ENCODE results near the gene MAPK6.
A peak's percentile ranks its signal among the peaks of the same experiment; 100 is the strongest.

Gene MAPK6

GRCh38 chr15:52068004-52068615 is 49.1 kb downstream of the MAPK6 start:
- Histone ChIP-seq H3K9ac (ENCODE audit: low read length) (no peak overlapping the region), H3K4me2 (ENCODE audit: low read length) (no peak overlapping the region)

DNA sequence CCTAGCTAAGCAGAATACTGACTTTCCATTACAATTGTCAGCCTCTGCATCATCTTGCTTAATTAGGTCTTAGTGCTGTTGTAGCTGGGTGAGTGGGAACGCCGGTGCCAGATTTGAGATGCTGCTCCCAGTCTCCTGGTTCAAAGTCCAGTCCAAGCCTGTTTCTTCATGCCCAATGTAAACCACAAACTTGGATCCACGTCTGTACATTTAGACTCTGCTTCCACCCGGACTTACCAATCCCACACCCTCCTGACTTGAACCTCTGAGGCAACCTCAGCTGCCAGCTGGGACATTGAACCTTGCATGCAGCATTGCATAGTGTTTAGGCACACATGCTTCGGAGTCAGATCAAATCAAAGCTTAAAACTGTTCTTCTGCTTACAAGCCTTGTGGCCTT is 50.5 kb downstream of the MAPK6 start:
- Histone ChIP-seq H3K18ac (ENCODE audit: low read length) (no peak overlapping the region), H2BK5ac (ENCODE audit: low read depth, low read length, poor library complexity) (no peak overlapping the region)
- WGBS (ENCODE audit: extremely low coverage, insufficient coverage, insufficient read length): no CpG with 5 or more reads among the region's 5 CpGs

More at GRCh38 chr15:52068004-52068615, 49.1 kb downstream of the MAPK6 start:
- peaks cover 0 to 7% of the 10 kb centered on the region in 2 experiments for H3K4me1 ChIP-seq (ENCODE audit: control insufficient read depth in 1 of 2, insufficient read depth in 2 of 2, low read length in 2 of 2)
- H2AK5ac ChIP-seq (ENCODE audit: low read length): no peak overlapping the region
- no peak overlapping the region for H4K91ac ChIP-seq (ENCODE audit: low read depth, low read length)
- no peaks in the 10 kb centered on the region for H3K27me3 ChIP-seq (ENCODE audit: insufficient read depth, low read length)
- no peak overlapping the region for H4K12ac ChIP-seq (ENCODE audit: low read depth, low read length)
- H3K9me3 ChIP-seq (ENCODE audit: insufficient read depth, low read depth, low read length): no peaks in the 10 kb centered on the region
- H3K4me3 ChIP-seq (ENCODE audit: low read depth, low read length): no peak overlapping the region
- H3K4ac ChIP-seq (ENCODE audit: low read depth, low read length): no peak overlapping the region
- DNase-seq: peak; percentile 48 to 73
- WGBS (ENCODE audit: extremely low coverage, insufficient coverage, insufficient read length): no CpG with 5 or more reads among the region's 2 CpGs
- no peaks in the 10 kb centered on the region for H3K79me1 ChIP-seq (ENCODE audit: low read length)
- no peak overlapping the region for H2BK120ac ChIP-seq (ENCODE audit: insufficient read depth, low read length, poor library complexity)
- no peak overlapping the region for H2BK12ac ChIP-seq (ENCODE audit: low read length)
- no peaks in the 10 kb centered on the region for H3K79me2 ChIP-seq (ENCODE audit: control insufficient read depth, insufficient read depth, low read length, poor library complexity)
- no peak overlapping the region for H2BK5ac ChIP-seq (ENCODE audit: low read depth, low read length, poor library complexity)
- H4K8ac ChIP-seq (ENCODE audit: low read depth, low read length): no peak overlapping the region
- no peak overlapping the region for H3K14ac ChIP-seq (ENCODE audit: low read length)
- no peak overlapping the region for H3K18ac ChIP-seq (ENCODE audit: low read length)
- H2AFZ ChIP-seq (ENCODE audit: insufficient read depth, low read length, poor library complexity): no peak overlapping the region
- no peak overlapping the region for H3K23ac ChIP-seq (ENCODE audit: low read length)
- no peak overlapping the region for H3K27ac ChIP-seq (ENCODE audit: low read depth, low read length)
- H3K36me3 ChIP-seq (ENCODE audit: control insufficient read depth in 1 of 2, insufficient read depth in 2 of 2, low read length in 2 of 2): peaks cover 0 to 6% of the 10 kb centered on the region in 2 experiments

DNA sequence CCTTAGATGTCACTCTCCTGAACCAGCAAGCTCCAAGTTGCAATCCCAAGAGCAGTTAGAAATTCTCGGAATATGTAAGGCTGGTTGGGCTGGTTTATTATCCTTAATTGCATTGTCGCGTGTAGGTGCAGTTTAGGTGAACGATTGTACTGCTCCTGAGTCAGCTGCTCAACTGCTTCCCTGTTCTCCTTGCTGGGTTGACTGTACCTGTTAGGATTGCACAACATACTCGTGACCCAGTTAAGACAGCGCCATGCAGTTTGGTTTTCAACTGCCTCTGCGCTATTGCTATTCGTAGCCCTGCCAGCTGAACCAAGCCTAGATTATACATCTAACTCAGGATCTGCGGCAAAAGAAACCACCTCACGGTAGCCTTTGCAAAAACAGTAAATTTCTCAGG is 52.6 kb downstream of the MAPK6 start:
- Histone ChIP-seq H3K23ac (ENCODE audit: low read length) (no peak overlapping the region), H2AFZ (ENCODE audit: insufficient read depth, low read length, poor library complexity) (no peak overlapping the region), H4K8ac (ENCODE audit: low read depth, low read length) (no peak overlapping the region), H4K12ac (ENCODE audit: low read depth, low read length) (no peak overlapping the region), H3K79me1 (ENCODE audit: low read length) (no peaks in the 10 kb centered on the region), H3K9ac (ENCODE audit: low read length) (no peak overlapping the region), H3K4me1 (ENCODE audit: control insufficient read depth in 1 of 2, insufficient read depth in 2 of 2, low read length in 2 of 2) (peaks cover 0 to 7% of the 10 kb centered on the region in 2 experiments), H3K4me2 (ENCODE audit: low read length) (no peak overlapping the region), H3K18ac (ENCODE audit: low read length) (no peak overlapping the region), H3K4me3 (ENCODE audit: low read depth, low read length) (no peak overlapping the region), H3K4ac (ENCODE audit: low read depth, low read length) (no peak overlapping the region), H3K27ac (ENCODE audit: low read depth, low read length) (no peak overlapping the region), H2AK5ac (ENCODE audit: low read length) (no peak overlapping the region), H3K27me3 (ENCODE audit: insufficient read depth, low read length) (no peaks in the 10 kb centered on the region), H4K91ac (ENCODE audit: low read depth, low read length) (no peak overlapping the region), H3K36me3 (ENCODE audit: control insufficient read depth in 1 of 2, insufficient read depth in 2 of 2, low read length in 2 of 2) (no peaks in the 10 kb centered on the region), H2BK120ac (ENCODE audit: insufficient read depth, low read length, poor library complexity) (no peak overlapping the region), H3K14ac (ENCODE audit: low read length) (no peak overlapping the region), H3K79me2 (ENCODE audit: control insufficient read depth, insufficient read depth, low read length, poor library complexity) (no peaks in the 10 kb centered on the region), H2BK12ac (ENCODE audit: low read length) (no peak overlapping the region), H2BK5ac (ENCODE audit: low read depth, low read length, poor library complexity) (no peak overlapping the region), H3K9me3 (ENCODE audit: insufficient read depth, low read depth, low read length) (no peaks in the 10 kb centered on the region)
- peak; percentile 94 to 97 for DNase-seq
- no CpG with 5 or more reads among the region's 10 CpGs for WGBS (ENCODE audit: extremely low coverage, insufficient coverage, insufficient read length)

More for the DNA sequence above, 50.5 kb downstream of the MAPK6 start:
- H4K12ac ChIP-seq (ENCODE audit: low read depth, low read length): no peak overlapping the region
- H3K23ac ChIP-seq (ENCODE audit: low read length): no peak overlapping the region
- no peak overlapping the region for H2AK5ac ChIP-seq (ENCODE audit: low read length)
- H4K8ac ChIP-seq (ENCODE audit: low read depth, low read length): no peak overlapping the region
- H4K91ac ChIP-seq (ENCODE audit: low read depth, low read length): no peak overlapping the region
- H3K4me3 ChIP-seq (ENCODE audit: low read depth, low read length): no peak overlapping the region
- peaks cover 0 to 7% of the 10 kb centered on the region in 2 experiments for H3K4me1 ChIP-seq (ENCODE audit: control insufficient read depth in 1 of 2, insufficient read depth in 2 of 2, low read length in 2 of 2)
- H3K79me1 ChIP-seq (ENCODE audit: low read length): no peaks in the 10 kb centered on the region
- no peak overlapping the region for H3K4me2 ChIP-seq (ENCODE audit: low read length)
- H2BK12ac ChIP-seq (ENCODE audit: low read length): no peak overlapping the region
- no peak overlapping the region for H3K27ac ChIP-seq (ENCODE audit: low read depth, low read length)
- H3K14ac ChIP-seq (ENCODE audit: low read length): no peak overlapping the region
- H3K9me3 ChIP-seq (ENCODE audit: insufficient read depth, low read depth, low read length): no peaks in the 10 kb centered on the region
- H3K4ac ChIP-seq (ENCODE audit: low read depth, low read length): no peak overlapping the region
- no peak overlapping the region for H3K9ac ChIP-seq (ENCODE audit: low read length)
- no peak for DNase-seq
- no peak overlapping the region for H2AFZ ChIP-seq (ENCODE audit: insufficient read depth, low read length, poor library complexity)
- H3K79me2 ChIP-seq (ENCODE audit: control insufficient read depth, insufficient read depth, low read length, poor library complexity): no peaks in the 10 kb centered on the region
- no peak overlapping the region for H2BK120ac ChIP-seq (ENCODE audit: insufficient read depth, low read length, poor library complexity)
- H3K36me3 ChIP-seq (ENCODE audit: control insufficient read depth in 1 of 2, insufficient read depth in 2 of 2, low read length in 2 of 2): peaks cover 0 to 2% of the 10 kb centered on the region in 2 experiments
- no peaks in the 10 kb centered on the region for H3K27me3 ChIP-seq (ENCODE audit: insufficient read depth, low read length)

DNA sequence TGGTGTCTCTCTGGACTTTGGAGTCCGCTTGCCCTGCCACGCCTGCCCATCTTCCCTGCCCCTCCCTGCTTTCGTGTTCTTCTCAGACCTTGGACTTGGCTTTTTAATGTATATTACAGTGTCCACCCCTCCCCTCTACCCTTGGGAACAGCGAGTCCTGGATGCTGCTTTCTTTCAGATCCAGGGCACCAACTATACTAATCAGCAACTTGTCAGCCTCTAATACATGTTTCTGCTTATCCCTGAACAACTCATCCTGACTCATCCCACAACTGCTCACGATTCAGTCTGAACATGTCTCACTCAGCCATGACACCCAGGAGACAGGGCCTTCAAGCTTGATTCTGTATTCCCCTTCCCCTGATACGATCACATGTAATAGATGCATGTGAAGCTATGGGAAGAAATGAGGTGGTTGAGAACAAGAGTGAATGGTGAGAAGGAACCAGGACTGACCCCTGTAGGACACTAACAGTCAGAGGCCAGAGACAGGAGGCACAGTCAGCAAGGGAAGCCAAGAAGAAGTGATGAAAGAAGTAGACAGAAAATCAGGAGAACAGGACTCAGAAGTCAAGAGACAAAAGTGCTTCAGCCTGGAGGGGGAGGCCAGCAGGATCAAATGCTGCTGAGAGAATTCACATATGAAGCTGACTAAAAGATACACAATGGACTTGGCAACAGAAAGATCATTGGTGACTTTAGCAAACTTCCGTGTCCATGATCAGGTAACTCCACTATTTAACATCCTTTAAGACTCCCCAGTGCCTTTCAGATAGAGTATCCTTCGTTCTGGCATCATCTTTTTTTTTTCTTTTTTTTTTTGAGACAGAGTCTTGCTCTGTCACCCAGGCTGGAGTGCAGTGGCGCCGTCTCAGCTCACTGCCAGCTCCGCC is 58.1 kb downstream of the MAPK6 start:
- peak; percentile 28 for DNase-seq
- Histone ChIP-seq H4K8ac (ENCODE audit: low read depth, low read length) (no peak overlapping the region), H3K4me3 (ENCODE audit: low read depth, low read length) (no peak overlapping the region), H3K4me1 (ENCODE audit: control insufficient read depth in 1 of 2, insufficient read depth in 2 of 2, low read length in 2 of 2) (no peaks in the 10 kb centered on the region), H4K12ac (ENCODE audit: low read depth, low read length) (no peak overlapping the region), H3K4ac (ENCODE audit: low read depth, low read length) (no peak overlapping the region), H3K79me1 (ENCODE audit: low read length) (no peaks in the 10 kb centered on the region), H3K9me3 (ENCODE audit: insufficient read depth, low read depth, low read length) (no peaks in the 10 kb centered on the region), H2BK12ac (ENCODE audit: low read length) (no peak overlapping the region), H3K36me3 (ENCODE audit: control insufficient read depth in 1 of 2, insufficient read depth in 2 of 2, low read length in 2 of 2) (no peaks in the 10 kb centered on the region), H3K23ac (ENCODE audit: low read length) (no peak overlapping the region), H2AK5ac (ENCODE audit: low read length) (no peak overlapping the region), H4K91ac (ENCODE audit: low read depth, low read length) (no peak overlapping the region), H3K9ac (ENCODE audit: low read length) (no peak overlapping the region), H3K79me2 (ENCODE audit: control insufficient read depth, insufficient read depth, low read length, poor library complexity) (no peaks in the 10 kb centered on the region), H3K18ac (ENCODE audit: low read length) (no peak overlapping the region), H2AFZ (ENCODE audit: insufficient read depth, low read length, poor library complexity) (no peak overlapping the region), H3K4me2 (ENCODE audit: low read length) (no peak overlapping the region), H2BK5ac (ENCODE audit: low read depth, low read length, poor library complexity) (no peak overlapping the region), H2BK120ac (ENCODE audit: insufficient read depth, low read length, poor library complexity) (no peak overlapping the region), H3K27ac (ENCODE audit: low read depth, low read length) (no peak overlapping the region), H3K27me3 (ENCODE audit: insufficient read depth, low read length) (no peaks in the 10 kb centered on the region), H3K14ac (ENCODE audit: low read length) (no peak overlapping the region)
- no CpG with 5 or more reads among the region's 11 CpGs for WGBS (ENCODE audit: extremely low coverage, insufficient coverage, insufficient read length)

Measured in trophoblast cell (in vitro differentiated cells and primary cell).